Ovary (tissue), 9 donors: Measurements from ENCODE around the gene SOX6. TPM values are rescaled to one million over a fixed set of nuclear protein-coding genes. Genes with fewer than 3 reads are reported as not detected.

Experiments used
- DNase-seq, 5 donors: peaks; one replicate each; pipeline ENCODE4 v3.0.0-alpha.2; 2019 to 2020
- H3K27ac ChIP-seq, 2 donors: fragments of 200-600 bp; one replicate each; pipeline versions ENCODE4 v1.5.1 to v1.8.0; 2019 to 2022
- H3K27me3 ChIP-seq: fragments of 200-600 bp; one replicate; pipeline ENCODE4 v1.8.0; 2022
- H3K36me3 ChIP-seq: fragments of 200-600 bp; sonication (generic); one replicate; pipeline ENCODE4 v1.5.1; 2019
- H3K4me1 ChIP-seq: one replicate; pipeline ENCODE4 v1.8.1; 2013; ENCODE audit warnings: mild to moderate bottlenecking, moderate library complexity; ENCODE audit not compliant: insufficient read depth
- H3K4me3 ChIP-seq: fragments of 200-600 bp; sonication (generic); one replicate; pipeline ENCODE4 v1.5.1; 2017
- H3K9me3 ChIP-seq, 2 donors: fragments of 200-600 bp in 1 of 2; sonication (generic) in 1 of 2; one replicate each; pipeline versions ENCODE4 v1.5.1 to v1.8.1; 2013 to 2019; ENCODE audit warnings: mild to moderate bottlenecking in 1 of 2, moderate library complexity in 1 of 2
- EP300 ChIP-seq: sonication (generic); formaldehyde crosslinking; IDR thresholded peaks from one replicate; pipeline ENCODE4 v1.6.1; 2017; ENCODE audit warnings: antibody characterized with exemption
- POLR2A ChIP-seq: fragments of 450-650 bp; IDR thresholded peaks from one replicate; pipeline ENCODE4 v1.6.1; 2017; ENCODE audit warnings: antibody characterized with exemption, mild to moderate bottlenecking, moderate library complexity
- WGBS, 3 donors: extraction: QIAGEN DNeasy Blood & Tissue Kit in 1 of 3; methylation state at CpG; one replicate each; pipeline versions ENCODE4 v1.1.5 to v1.1.7; 2013 to 2017; 5-methylcytosine and 5-hydroxymethylcytosine counted together
- intact Hi-C, 4 donors: fragments of 100-400 bp; cut with DNase I; formaldehyde crosslinking; loops; one replicate each; pipeline versions ENCODE4 v1.11.0 to v1.15.1; 2022 to 2023
- polyA plus RNA-seq, 2 donors: library from polyadenylated mRNA; stranded (reverse); fragments of 200-250 nt in 1 of 2; fragments of 350-450 nt in 1 of 2; fragmentation: Illumina TruSeq in 1 of 2; extraction: RNeasy Lipid Tissue Mini Kit (QIAGEN cat#74804) in 1 of 2; gene quantifications; one replicate each; pipeline ENCODE4 v1.2.3, GENCODE V29; 2013 to 2014
- total RNA-seq, 7 donors: library from RNA; depleted of rRNA in 2 of 7; stranded (reverse); fragments of >200 nt in 2 of 7; fragmentation: NEBNext Ultra II Directional in 3 of 7; extraction: Animal tissue kit (Norgen Biotek cat#: 25700) in 3 of 7; gene quantifications; one replicate each; pipeline versions ENCODE4 v1.1.0 to v1.2.4, GENCODE V29; 2016 to 2023
- TF ChIP-seq, protein P1 (sequence below), 3 donors: fragments of 450-650 bp in 2 of 3; fragments of 200-600 bp in 1 of 3; IDR thresholded peaks; one replicate each; pipeline versions ENCODE4 v1.5.1 to v1.8.0; 2016 to 2022; ENCODE audit warnings: antibody characterized with exemption in 3 of 3, mild to moderate bottlenecking in 1 of 3
- donor health status: DM: no; HTN: no; CAD: no; lungs with moderate emphysema.
- donor health status: DM: no; HTN: no; CAD: no.
- donor health status: Bipolar disorder and iron deficiency.
- donor health status: DM: yes; HTN: yes; CAD: no.
- donor health status: DM: no; HTN: no; CAD: no.
- donor health status: DM: yes; HTN: yes; CAD: no.

The SOX6 gene
- total and polyA plus RNA-seq, 9 donors: 0.61 to 29.4 (median 4.7) TPM

DNA sequence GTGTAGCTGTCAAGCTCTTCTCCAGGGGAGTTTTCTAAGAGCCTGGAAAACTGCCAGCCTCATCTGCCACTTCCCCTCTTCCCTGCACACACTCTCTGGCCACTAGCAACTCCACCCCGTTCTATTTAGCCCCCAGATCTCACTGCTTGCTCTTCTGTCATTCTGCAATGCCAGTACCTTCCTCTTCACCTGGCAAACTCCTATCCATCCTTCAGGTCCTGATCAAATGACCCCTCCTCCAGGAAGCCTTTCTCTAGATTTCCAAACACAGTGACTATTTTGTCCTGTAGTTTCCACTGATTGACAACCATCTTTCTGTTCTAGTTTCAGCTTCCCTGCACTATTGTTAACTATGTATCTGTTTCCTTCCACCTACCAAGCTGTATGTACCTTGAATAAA, 437.7 kb downstream of the SOX6 start:
- Histone ChIP-seq H3K36me3 (no peaks in the 10 kb centered on the region), H3K27ac (no peak overlapping the region), H3K4me1 (no peaks in the 10 kb centered on the region), H3K9me3 (no peaks in the 10 kb centered on the region), H3K27me3 (no peaks in the 10 kb centered on the region), H3K4me3 (no peak overlapping the region)
- no peak for DNase-seq
- intact Hi-C loops: no loop called here
- WGBS, 3 donors: 83 to 94% (median 88%) methylated on average over 1 of the region's 1 CpG
- TF ChIP-seq POLR2A: no peak
- TF ChIP-seq, protein P1, sequence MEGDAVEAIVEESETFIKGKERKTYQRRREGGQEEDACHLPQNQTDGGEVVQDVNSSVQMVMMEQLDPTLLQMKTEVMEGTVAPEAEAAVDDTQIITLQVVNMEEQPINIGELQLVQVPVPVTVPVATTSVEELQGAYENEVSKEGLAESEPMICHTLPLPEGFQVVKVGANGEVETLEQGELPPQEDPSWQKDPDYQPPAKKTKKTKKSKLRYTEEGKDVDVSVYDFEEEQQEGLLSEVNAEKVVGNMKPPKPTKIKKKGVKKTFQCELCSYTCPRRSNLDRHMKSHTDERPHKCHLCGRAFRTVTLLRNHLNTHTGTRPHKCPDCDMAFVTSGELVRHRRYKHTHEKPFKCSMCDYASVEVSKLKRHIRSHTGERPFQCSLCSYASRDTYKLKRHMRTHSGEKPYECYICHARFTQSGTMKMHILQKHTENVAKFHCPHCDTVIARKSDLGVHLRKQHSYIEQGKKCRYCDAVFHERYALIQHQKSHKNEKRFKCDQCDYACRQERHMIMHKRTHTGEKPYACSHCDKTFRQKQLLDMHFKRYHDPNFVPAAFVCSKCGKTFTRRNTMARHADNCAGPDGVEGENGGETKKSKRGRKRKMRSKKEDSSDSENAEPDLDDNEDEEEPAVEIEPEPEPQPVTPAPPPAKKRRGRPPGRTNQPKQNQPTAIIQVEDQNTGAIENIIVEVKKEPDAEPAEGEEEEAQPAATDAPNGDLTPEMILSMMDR (IDR thresholded peaks at IDR 0.05): no peak
- TF ChIP-seq EP300: no peak

DNA sequence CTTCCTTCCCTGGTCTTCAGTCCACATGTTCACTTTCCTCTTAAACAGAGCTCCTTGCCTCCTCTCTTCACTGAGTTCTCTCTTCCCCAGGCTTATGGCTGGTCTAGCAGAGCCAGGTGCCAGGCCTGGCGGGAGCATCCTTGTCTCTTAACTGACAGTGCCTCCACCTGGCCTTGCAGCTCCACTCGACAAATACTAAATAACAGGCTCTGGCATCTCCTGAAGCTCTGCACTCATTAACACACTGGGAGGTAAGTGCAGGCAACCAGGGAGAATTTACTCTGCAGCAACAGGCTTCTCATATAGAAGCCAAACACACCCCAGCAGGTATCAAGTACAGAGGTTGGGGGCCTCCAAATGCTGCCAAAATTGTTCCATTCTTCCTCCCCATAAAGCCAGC, 438.1 kb downstream of the SOX6 start:
- TF ChIP-seq, protein P1 (IDR thresholded peaks at IDR 0.05): no peak
- no peak for TF ChIP-seq EP300
- no peak for TF ChIP-seq POLR2A
- Histone ChIP-seq H3K27me3 (no peaks in the 10 kb centered on the region), H3K36me3 (no peaks in the 10 kb centered on the region), H3K27ac (no peak overlapping the region), H3K9me3 (no peaks in the 10 kb centered on the region), H3K4me1 (no peaks in the 10 kb centered on the region), H3K4me3 (no peak overlapping the region)
- intact Hi-C loops: no loop called here
- 75 to 78% (median 78%) methylated on average over 2 of the region's 2 CpGs for WGBS, 3 donors
- DNase-seq: no peak
